ENCODE results near the gene ZNF432. TPM values are rescaled to one million over a fixed set of nuclear protein-coding genes. Genes with fewer than 3 reads are reported as not detected.

The ZNF432 gene
- total and polyA plus RNA-seq, 2 of the 13 experiments (the other 11 are each of a cell fraction or from before 2014, with no cell fraction given): 4.1 to 8.7 TPM

DNA sequence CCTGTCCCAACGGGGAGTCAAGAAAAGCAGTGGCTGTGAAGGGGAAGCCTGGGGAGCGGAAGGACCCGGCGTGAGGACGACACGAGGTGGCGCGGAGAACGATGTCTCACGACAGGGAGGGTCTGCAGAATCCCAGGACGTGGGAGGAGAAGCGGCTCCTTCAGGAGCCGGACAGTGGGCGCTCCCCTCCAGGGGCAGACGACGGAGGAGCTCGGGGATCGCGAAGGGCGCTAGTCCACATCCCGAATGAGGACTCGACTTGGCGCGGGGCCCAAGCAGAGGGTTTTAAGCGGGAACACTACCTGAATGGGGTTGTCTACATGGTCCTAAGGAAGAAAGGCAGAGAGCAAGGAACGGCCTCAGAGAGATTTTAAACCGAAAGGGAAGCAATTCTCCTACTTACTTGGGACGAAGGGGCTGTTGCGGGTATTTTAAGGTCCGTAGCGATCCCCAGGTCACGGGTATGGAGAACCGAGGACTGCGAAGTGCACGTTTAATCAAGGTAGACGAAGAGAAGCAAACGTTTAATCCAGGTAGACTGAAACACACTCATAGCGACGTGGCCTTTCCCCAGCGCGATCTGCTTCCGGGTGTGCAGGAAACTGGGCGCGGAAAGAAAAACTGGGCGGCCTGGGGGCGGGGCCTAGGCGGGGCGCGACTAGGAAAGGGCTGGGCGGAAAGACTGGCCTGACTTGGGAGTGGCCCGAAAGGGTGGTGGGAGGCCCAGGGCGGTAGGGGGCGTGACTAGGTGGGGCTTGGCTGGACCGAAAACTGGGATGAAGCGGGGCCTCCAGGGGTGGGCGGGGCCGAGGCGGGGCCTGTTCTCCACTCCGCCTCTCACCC is 46.8 kb upstream of the ZNF432 start, which contains the start of gene ZNF841 (continued):
- no peak for TF ChIP-seq YY1 (IDR thresholded peaks at IDR 0.05; ENCODE audit: insufficient read depth, insufficient replicate concordance, low read depth, low read length)
- TF ChIP-seq NFATC3 (CRISPR knock-in tag; IDR thresholded peaks at IDR 0.05): no peak
- TF ChIP-seq, protein P1, sequence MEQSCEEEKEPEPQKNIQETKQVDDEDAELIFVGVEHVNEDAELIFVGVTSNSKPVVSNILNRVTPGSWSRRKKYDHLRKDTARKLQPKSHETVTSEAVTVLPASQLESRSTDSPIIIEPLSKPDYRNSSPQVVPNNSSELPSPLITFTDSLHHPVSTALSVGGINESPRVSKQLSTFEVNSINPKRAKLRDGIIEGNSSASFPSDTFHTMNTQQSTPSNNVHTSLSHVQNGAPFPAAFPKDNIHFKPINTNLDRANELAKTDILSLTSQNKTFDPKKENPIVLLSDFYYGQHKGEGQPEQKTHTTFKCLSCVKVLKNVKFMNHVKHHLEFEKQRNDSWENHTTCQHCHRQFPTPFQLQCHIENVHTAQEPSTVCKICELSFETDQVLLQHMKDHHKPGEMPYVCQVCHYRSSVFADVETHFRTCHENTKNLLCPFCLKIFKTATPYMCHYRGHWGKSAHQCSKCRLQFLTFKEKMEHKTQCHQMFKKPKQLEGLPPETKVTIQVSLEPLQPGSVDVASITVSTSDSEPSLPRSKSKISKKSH (CRISPR knock-in tag; IDR thresholded peaks at IDR 0.05; ENCODE audit: borderline replicate concordance): no peak
- no peak for TF ChIP-seq ZNF577 (CRISPR knock-in tag; IDR thresholded peaks at IDR 0.05; ENCODE audit: borderline replicate concordance, low read depth)
- TF ChIP-seq, protein P2, sequence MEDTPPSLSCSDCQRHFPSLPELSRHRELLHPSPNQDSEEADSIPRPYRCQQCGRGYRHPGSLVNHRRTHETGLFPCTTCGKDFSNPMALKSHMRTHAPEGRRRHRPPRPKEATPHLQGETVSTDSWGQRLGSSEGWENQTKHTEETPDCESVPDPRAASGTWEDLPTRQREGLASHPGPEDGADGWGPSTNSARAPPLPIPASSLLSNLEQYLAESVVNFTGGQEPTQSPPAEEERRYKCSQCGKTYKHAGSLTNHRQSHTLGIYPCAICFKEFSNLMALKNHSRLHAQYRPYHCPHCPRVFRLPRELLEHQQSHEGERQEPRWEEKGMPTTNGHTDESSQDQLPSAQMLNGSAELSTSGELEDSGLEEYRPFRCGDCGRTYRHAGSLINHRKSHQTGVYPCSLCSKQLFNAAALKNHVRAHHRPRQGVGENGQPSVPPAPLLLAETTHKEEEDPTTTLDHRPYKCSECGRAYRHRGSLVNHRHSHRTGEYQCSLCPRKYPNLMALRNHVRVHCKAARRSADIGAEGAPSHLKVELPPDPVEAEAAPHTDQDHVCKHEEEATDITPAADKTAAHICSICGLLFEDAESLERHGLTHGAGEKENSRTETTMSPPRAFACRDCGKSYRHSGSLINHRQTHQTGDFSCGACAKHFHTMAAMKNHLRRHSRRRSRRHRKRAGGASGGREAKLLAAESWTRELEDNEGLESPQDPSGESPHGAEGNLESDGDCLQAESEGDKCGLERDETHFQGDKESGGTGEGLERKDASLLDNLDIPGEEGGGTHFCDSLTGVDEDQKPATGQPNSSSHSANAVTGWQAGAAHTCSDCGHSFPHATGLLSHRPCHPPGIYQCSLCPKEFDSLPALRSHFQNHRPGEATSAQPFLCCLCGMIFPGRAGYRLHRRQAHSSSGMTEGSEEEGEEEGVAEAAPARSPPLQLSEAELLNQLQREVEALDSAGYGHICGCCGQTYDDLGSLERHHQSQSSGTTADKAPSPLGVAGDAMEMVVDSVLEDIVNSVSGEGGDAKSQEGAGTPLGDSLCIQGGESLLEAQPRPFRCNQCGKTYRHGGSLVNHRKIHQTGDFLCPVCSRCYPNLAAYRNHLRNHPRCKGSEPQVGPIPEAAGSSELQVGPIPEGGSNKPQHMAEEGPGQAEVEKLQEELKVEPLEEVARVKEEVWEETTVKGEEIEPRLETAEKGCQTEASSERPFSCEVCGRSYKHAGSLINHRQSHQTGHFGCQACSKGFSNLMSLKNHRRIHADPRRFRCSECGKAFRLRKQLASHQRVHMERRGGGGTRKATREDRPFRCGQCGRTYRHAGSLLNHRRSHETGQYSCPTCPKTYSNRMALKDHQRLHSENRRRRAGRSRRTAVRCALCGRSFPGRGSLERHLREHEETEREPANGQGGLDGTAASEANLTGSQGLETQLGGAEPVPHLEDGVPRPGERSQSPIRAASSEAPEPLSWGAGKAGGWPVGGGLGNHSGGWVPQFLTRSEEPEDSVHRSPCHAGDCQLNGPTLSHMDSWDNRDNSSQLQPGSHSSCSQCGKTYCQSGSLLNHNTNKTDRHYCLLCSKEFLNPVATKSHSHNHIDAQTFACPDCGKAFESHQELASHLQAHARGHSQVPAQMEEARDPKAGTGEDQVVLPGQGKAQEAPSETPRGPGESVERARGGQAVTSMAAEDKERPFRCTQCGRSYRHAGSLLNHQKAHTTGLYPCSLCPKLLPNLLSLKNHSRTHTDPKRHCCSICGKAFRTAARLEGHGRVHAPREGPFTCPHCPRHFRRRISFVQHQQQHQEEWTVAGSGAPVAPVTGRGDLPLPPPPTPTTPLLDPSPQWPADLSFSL (CRISPR knock-in tag; IDR thresholded peaks at IDR 0.05): no peak
- TF ChIP-seq, protein P3, sequence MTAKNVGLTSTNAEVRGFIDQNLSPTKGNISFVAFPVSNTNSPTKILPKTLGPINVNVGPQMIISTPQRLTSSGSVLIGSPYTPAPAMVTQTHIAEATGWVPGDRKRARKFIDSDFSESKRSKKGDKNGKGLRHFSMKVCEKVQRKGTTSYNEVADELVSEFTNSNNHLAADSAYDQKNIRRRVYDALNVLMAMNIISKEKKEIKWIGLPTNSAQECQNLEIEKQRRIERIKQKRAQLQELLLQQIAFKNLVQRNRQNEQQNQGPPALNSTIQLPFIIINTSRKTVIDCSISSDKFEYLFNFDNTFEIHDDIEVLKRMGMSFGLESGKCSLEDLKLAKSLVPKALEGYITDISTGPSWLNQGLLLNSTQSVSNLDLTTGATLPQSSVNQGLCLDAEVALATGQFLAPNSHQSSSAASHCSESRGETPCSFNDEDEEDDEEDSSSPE (CRISPR knock-in tag; IDR thresholded peaks at IDR 0.05): 0 out of 2 replicates have a peak, but pooled peaks have one; percentile 18
- TF ChIP-seq KDM5B (CRISPR knock-in tag; IDR thresholded peaks at IDR 0.05; ENCODE audit: borderline replicate concordance): 0 out of 2 replicates have a peak, but pooled peaks have one; percentile 19
- no peak for TF ChIP-seq GATAD2A (CRISPR knock-in tag; IDR thresholded peaks at IDR 0.05)
- TF ChIP-seq, protein P4, sequence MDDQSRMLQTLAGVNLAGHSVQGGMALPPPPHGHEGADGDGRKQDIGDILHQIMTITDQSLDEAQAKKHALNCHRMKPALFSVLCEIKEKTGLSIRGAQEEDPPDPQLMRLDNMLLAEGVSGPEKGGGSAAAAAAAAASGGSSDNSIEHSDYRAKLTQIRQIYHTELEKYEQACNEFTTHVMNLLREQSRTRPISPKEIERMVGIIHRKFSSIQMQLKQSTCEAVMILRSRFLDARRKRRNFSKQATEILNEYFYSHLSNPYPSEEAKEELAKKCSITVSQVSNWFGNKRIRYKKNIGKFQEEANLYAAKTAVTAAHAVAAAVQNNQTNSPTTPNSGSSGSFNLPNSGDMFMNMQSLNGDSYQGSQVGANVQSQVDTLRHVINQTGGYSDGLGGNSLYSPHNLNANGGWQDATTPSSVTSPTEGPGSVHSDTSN (CRISPR knock-in tag; IDR thresholded peaks at IDR 0.05; ENCODE audit: borderline replicate concordance): no peak
- TF ChIP-seq SRSF1 (optimal IDR thresholded peaks at IDR 0.05; ENCODE audit: low read depth, low read length): no peak
- TF ChIP-seq, protein P5, sequence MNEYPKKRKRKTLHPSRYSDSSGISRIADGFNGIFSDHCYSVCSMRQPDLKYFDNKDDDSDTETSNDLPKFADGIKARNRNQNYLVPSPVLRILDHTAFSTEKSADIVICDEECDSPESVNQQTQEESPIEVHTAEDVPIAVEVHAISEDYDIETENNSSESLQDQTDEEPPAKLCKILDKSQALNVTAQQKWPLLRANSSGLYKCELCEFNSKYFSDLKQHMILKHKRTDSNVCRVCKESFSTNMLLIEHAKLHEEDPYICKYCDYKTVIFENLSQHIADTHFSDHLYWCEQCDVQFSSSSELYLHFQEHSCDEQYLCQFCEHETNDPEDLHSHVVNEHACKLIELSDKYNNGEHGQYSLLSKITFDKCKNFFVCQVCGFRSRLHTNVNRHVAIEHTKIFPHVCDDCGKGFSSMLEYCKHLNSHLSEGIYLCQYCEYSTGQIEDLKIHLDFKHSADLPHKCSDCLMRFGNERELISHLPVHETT (CRISPR knock-in tag; conservative IDR thresholded peaks at IDR 0.05): no peak
- TF ChIP-seq ZNF468 (CRISPR knock-in tag; IDR thresholded peaks at IDR 0.05): no peak
- TF ChIP-seq HNF4G (IDR thresholded peaks at IDR 0.05; ENCODE audit: borderline replicate concordance, low read depth, low read length): no peak
- TF ChIP-seq HNF4G (CRISPR knock-in tag; IDR thresholded peaks at IDR 0.05; ENCODE audit: borderline replicate concordance, low read depth): no peak
